Testis (tissue), 3 donors: Measurements from ENCODE around the gene ZNF862. TPM values are rescaled to one million over a fixed set of nuclear protein-coding genes. Genes with fewer than 3 reads are reported as not detected.

Source experiments
- DNase-seq: peaks from one replicate; pipeline ENCODE4 v3.0.0-alpha.2; 2019
- H3K27ac ChIP-seq, 2 donors: fragments of 200-600 bp; sonication (generic); one replicate each; pipeline ENCODE4 v1.5.1; 2019
- H3K27me3 ChIP-seq: fragments of 200-600 bp; sonication (generic); one replicate; pipeline ENCODE4 v1.5.1; 2019
- H3K36me3 ChIP-seq: fragments of 200-600 bp; sonication (generic); one replicate; pipeline ENCODE4 v1.5.1; 2017; ENCODE audit warnings: low read depth; ENCODE audit errors: missing control alignments
- H3K4me1 ChIP-seq: fragments of 200-600 bp; sonication (generic); one replicate; pipeline ENCODE4 v1.5.1; 2019
- H3K4me3 ChIP-seq, 2 donors: fragments of 200-600 bp; sonication (generic); one replicate each; pipeline ENCODE4 v1.5.1; 2017 to 2019
- H3K9me3 ChIP-seq: fragments of 200-600 bp; sonication (generic); one replicate; pipeline ENCODE4 v1.5.1; 2017
- POLR2A ChIP-seq: fragments of 450-650 bp; IDR thresholded peaks from one replicate; pipeline ENCODE4 v1.6.1; 2017; ENCODE audit warnings: antibody characterized with exemption, mild to moderate bottlenecking, moderate library complexity
- WGBS, 2 donors: methylation state at CpG; one replicate each; pipeline ENCODE4 v1.1.5; 2018; 5-methylcytosine and 5-hydroxymethylcytosine counted together
- intact Hi-C: fragments of 100-400 bp; cut with DNase I; formaldehyde crosslinking; loops from one replicate; pipeline ENCODE4 v1.15.1; 2023; ENCODE audit warnings: low total_unique reads
- polyA plus RNA-seq: library from polyadenylated mRNA; stranded (reverse); fragments of 350-450 nt; fragmentation: Illumina TruSeq; extraction: RNeasy Lipid Tissue Mini Kit (QIAGEN cat#74804); gene quantifications from one replicate; pipeline ENCODE4 v1.2.3, GENCODE V29; 2014; ENCODE audit warnings: low read depth, low replicate concordance; ENCODE audit not compliant: insufficient read depth
- total RNA-seq, 2 donors: library from RNA; depleted of rRNA; stranded (reverse); fragments of >200 nt; gene quantifications; one replicate each; pipeline ENCODE4 v1.2.3, GENCODE V29; 2016
- TF ChIP-seq, protein P1 (sequence below), 3 experiments: fragments of 450-650 bp in 2 of 3; fragments of 200-600 bp in 1 of 3; sonication (generic) in 1 of 3; IDR thresholded peaks; one replicate each; pipeline ENCODE4 v1.5.1; 2016 to 2019; ENCODE audit warnings: antibody characterized with exemption in 3 of 3, mild to moderate bottlenecking in 2 of 3, moderate library complexity in 1 of 3

Gene ZNF862
- total and polyA plus RNA-seq, 3 donors from 2014 or later = 12.8 to 24.5 (median 21.6) TPM

DNA sequence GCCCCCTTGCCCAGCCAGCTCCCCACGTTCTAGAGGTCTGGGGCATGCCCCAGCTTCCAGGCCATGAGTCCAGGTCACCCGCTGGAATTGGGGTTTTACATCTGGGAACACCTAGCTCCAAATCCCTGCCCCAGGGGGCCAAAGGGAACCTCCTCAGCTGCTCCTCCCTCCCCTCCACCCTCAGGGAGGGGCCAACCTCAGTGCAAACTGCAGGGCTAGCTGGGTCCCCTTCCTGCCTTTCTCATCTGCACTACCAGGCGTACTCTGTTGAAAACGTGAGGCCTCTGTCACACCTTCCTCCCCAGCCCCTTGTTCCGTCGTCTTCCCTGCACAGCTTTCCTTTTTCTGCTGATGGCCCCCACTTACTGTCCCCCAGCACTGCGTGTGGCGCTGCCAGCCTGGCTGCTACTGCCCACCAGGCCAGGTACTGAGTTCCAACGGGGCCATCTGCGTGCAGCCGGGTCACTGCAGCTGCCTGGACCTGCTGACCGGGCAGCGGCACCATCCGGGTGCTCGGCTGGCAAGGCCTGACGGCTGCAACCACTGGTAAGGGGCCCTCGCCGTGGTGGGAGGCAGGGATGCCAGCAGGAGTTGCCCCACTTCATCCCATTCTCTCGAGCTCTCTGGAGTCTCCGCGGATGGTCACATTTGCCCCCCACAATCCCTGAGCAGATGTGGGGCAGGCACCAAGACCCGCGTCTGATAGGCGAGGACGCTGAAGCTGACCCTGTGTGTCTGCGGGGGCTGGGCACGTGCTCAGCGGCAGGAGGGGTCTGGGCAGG is 24.7 kb upstream of the ZNF862 start:
- intact Hi-C loops = no loop called here
- TF ChIP-seq POLR2A = no peak
- TF ChIP-seq, protein P1, sequence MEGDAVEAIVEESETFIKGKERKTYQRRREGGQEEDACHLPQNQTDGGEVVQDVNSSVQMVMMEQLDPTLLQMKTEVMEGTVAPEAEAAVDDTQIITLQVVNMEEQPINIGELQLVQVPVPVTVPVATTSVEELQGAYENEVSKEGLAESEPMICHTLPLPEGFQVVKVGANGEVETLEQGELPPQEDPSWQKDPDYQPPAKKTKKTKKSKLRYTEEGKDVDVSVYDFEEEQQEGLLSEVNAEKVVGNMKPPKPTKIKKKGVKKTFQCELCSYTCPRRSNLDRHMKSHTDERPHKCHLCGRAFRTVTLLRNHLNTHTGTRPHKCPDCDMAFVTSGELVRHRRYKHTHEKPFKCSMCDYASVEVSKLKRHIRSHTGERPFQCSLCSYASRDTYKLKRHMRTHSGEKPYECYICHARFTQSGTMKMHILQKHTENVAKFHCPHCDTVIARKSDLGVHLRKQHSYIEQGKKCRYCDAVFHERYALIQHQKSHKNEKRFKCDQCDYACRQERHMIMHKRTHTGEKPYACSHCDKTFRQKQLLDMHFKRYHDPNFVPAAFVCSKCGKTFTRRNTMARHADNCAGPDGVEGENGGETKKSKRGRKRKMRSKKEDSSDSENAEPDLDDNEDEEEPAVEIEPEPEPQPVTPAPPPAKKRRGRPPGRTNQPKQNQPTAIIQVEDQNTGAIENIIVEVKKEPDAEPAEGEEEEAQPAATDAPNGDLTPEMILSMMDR (IDR thresholded peaks at IDR 0.05) = no peak

DNA sequence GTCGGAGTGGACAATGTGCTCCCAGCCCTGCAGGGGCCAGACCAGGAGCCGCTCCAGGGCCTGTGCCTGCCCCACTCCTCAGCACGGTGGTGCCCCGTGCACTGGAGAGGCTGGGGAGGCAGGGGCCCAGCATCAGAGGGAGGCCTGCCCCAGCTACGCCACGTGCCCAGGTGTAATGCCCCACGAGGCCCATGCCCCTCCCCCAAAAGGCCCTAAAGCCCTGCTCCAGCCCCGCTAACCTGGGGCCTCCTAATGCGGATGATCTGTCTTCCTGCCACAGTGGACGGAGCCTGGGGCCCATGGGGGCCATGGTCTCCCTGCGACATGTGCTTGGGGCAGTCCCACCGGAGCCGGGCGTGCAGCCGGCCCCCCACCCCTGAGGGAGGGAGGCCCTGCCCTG is 23.7 kb upstream of the ZNF862 start:
- Histone ChIP-seq H3K4me3 (no peak overlapping the region), H3K36me3 (no peaks in the 10 kb centered on the region), H3K27me3 (no peaks in the 10 kb centered on the region), H3K9me3 (no peaks in the 10 kb centered on the region), H3K27ac (no peak overlapping the region), H3K4me1 (no peaks in the 10 kb centered on the region)
- DNase-seq = no peak
- 77% methylated on average over 13 of the region's 15 CpGs; no CpG with 5 or more reads in 1 of the 2 donors for WGBS, 2 donors
- intact Hi-C loops = no loop called here
- TF ChIP-seq, protein P1 (IDR thresholded peaks at IDR 0.05) = no peak
- TF ChIP-seq POLR2A = no peak

More for the DNA sequence above, 24.7 kb upstream of the ZNF862 start:
- no peaks in the 10 kb centered on the region for H3K27me3 ChIP-seq
- no peaks in the 10 kb centered on the region for H3K4me1 ChIP-seq
- WGBS, 2 donors = 85 to 88% methylated on average over 15 to 28 of the region's 28 CpGs
- H3K9me3 ChIP-seq = no peaks in the 10 kb centered on the region
- no peaks in the 10 kb centered on the region for H3K36me3 ChIP-seq
- H3K4me3 ChIP-seq = no peak overlapping the region
- no peak for DNase-seq
- no peak overlapping the region for H3K27ac ChIP-seq

DNA sequence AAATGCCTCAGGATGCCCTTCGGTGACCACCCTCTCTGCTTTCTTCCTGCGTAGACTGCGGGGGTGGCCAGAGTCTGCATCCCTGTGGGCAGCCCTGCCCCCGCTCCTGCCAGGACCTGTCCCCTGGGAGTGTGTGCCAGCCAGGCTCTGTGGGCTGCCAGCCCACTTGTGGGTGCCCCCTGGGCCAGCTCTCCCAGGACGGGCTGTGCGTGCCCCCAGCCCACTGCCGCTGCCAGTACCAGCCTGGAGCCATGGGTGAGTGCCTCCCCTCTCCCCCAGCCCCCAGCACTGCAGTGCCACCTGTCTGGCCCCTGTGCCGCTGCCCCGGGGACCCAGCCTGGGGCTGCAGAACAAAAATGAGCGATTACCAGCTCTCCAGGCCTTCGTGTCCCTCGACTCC is 23.1 kb upstream of the ZNF862 start:
- Histone ChIP-seq H3K4me3 (no peak overlapping the region), H3K27me3 (no peaks in the 10 kb centered on the region), H3K4me1 (no peaks in the 10 kb centered on the region), H3K27ac (no peak overlapping the region), H3K9me3 (no peaks in the 10 kb centered on the region), H3K36me3 (no peaks in the 10 kb centered on the region)
- WGBS, 2 donors = 91 to 95% methylated on average over 6 to 12 of the region's 12 CpGs
- no peak for TF ChIP-seq POLR2A
- TF ChIP-seq, protein P1 (IDR thresholded peaks at IDR 0.05) = no peak
- DNase-seq = no peak
- intact Hi-C loops = no loop called here

GRCh38 chr7:149815661-149816266 is 22.4 kb upstream of the ZNF862 start:
- Histone ChIP-seq H3K4me1 (no peaks in the 10 kb centered on the region), H3K27me3 (no peaks in the 10 kb centered on the region), H3K9me3 (no peaks in the 10 kb centered on the region), H3K27ac (no peak overlapping the region), H3K4me3 (no peak overlapping the region), H3K36me3 (no peaks in the 10 kb centered on the region)
- no peak for DNase-seq
- 78 to 80% methylated on average over 5 to 16 of the region's 16 CpGs for WGBS, 2 donors
- intact Hi-C loops = no loop called here
- TF ChIP-seq POLR2A = no peak
- TF ChIP-seq, protein P1 (IDR thresholded peaks at IDR 0.05) = no peak
